Activated T-helper 2 cell treated with anti-CD3 and anti-CD28 coated beads, Interferon-gamma antibody, Interleukin-2, Interleukin-4, amounts not matched to agents 10 μg/mL and 5 μg/mL and 100 μg/mL, durations not matched to agents 14 hours and 24 hours and 36 hours (primary cell): ENCODE data around the gene IER2. TPM values are rescaled to one million over a fixed set of nuclear protein-coding genes. Genes with fewer than 3 reads are reported as not detected.
"Not testable (repeated sequence)": the region's sequence is repeated elsewhere in the genome, so short reads cannot be mapped to it uniquely, and the experiment has no call there.

Experiments
- DNase-seq: peaks from one replicate; pipeline ENCODE4 v3.0.0; 2021; ENCODE audit warnings: low spot score
- H3K27ac Mint-ChIP-seq: one replicate; pipeline ENCODE4 v1.8.0; 2021; ENCODE audit warnings: mixed read lengths
- H3K27me3 Mint-ChIP-seq: one replicate; pipeline ENCODE4 v1.8.0; 2021; ENCODE audit warnings: low read depth, mixed read lengths
- H3K36me3 Mint-ChIP-seq: one replicate; pipeline ENCODE4 v1.8.0; 2021; ENCODE audit warnings: low read depth, mixed read lengths
- H3K4me1 Mint-ChIP-seq: one replicate; pipeline ENCODE4 v1.8.0; 2021; ENCODE audit warnings: low read depth, mixed read lengths
- H3K4me3 Mint-ChIP-seq: one replicate; pipeline ENCODE4 v1.8.0; 2021; ENCODE audit warnings: low read depth, mild to moderate bottlenecking, moderate library complexity, mixed read lengths
- H3K9me3 Mint-ChIP-seq: one replicate; pipeline ENCODE4 v1.8.0; 2021; ENCODE audit warnings: mixed read lengths
- intact Hi-C: fragments of 100-400 bp; cut with micrococcal nuclease; formaldehyde crosslinking; loops from one replicate; pipeline ENCODE4 v1.15.1; 2023
- total RNA-seq: library from RNA; stranded (reverse); gene quantifications from 2 replicates; pipeline ENCODE4 v1.2.3, GENCODE V29; 2022

Gene IER2
- total RNA-seq, 1 donor from 2014 or later: 143 TPM

GRCh38 chr19:13137290-13137794, 12.9 kb upstream of the IER2 start:
- peaks cover 62% of the 10 kb centered on the region for H3K36me3 Mint-ChIP-seq
- no peak overlapping the region for H3K27ac Mint-ChIP-seq
- DNase-seq: no peak
- H3K4me1 Mint-ChIP-seq: peaks cover 18% of the 10 kb centered on the region
- H3K4me3 Mint-ChIP-seq: no peak overlapping the region
- H3K27me3 Mint-ChIP-seq: no peaks in the 10 kb centered on the region
- intact Hi-C loops: no loop called here
- H3K9me3 Mint-ChIP-seq: no peaks in the 10 kb centered on the region

- no peak overlapping the region for H3K27ac Mint-ChIP-seq
- H3K9me3 Mint-ChIP-seq: no peaks in the 10 kb centered on the region
- DNase-seq: no peak
- H3K36me3 Mint-ChIP-seq: peaks cover 57% of the 10 kb centered on the region
- intact Hi-C loops: no loop called here
- H3K27me3 Mint-ChIP-seq: no peaks in the 10 kb centered on the region
- no peak overlapping the region for H3K4me3 Mint-ChIP-seq
- H3K4me1 Mint-ChIP-seq: peaks cover 8% of the 10 kb centered on the region
Measured at GRCh38 chr19:13138171-13138915, 11.9 kb upstream of the IER2 start.

GRCh38 chr19:13138916-13139198, 11.4 kb upstream of the IER2 start:
- intact Hi-C loops: no loop called here
- Mint-ChIP-seq H3K27ac (no peak overlapping the region), H3K9me3 (no peaks in the 10 kb centered on the region), H3K36me3 (peaks cover 52% of the 10 kb centered on the region), H3K27me3 (no peaks in the 10 kb centered on the region), H3K4me3 (no peak overlapping the region), H3K4me1 (peaks cover 3% of the 10 kb centered on the region)
- no peak for DNase-seq

- H3K9me3 Mint-ChIP-seq: no peaks in the 10 kb centered on the region
- H3K36me3 Mint-ChIP-seq: peaks cover 48% of the 10 kb centered on the region
- H3K27ac Mint-ChIP-seq: no peak overlapping the region
- H3K27me3 Mint-ChIP-seq: no peaks in the 10 kb centered on the region
- no peak for DNase-seq
- H3K4me3 Mint-ChIP-seq: no peak overlapping the region
- peaks cover 3% of the 10 kb centered on the region for H3K4me1 Mint-ChIP-seq
- intact Hi-C loops: no loop called here
Measured at GRCh38 chr19:13139633-13140311, 10.4 kb upstream of the IER2 start.

- Mint-ChIP-seq H3K27ac (no peak overlapping the region), H3K4me1 (peaks cover 15% of the 10 kb centered on the region), H3K9me3 (no peaks in the 10 kb centered on the region), H3K4me3 (peak overlapping the region; percentile 30), H3K36me3 (peaks cover 26% of the 10 kb centered on the region), H3K27me3 (no peaks in the 10 kb centered on the region)
- no peak for DNase-seq
- intact Hi-C loops: no loop called here
Measured at GRCh38 chr19:13146763-13147563, 3.2 kb upstream of the IER2 start.

GRCh38 chr19:13149173-13149627, 1.0 kb upstream of the IER2 start:
- H3K27me3 Mint-ChIP-seq: not testable (repeated sequence)
- Mint-ChIP-seq H3K4me1 (peaks cover 14% of the 10 kb centered on the region), H3K27ac (peak overlapping the region; percentile 63)

GRCh38 chr19:13149628-13150186, 504 bp upstream of the IER2 start:
- Mint-ChIP-seq H3K27me3 (no peaks in the 10 kb centered on the region), H3K4me3 (peak overlapping the region; percentile 96), H3K36me3 (peaks cover 42% of the 10 kb centered on the region), H3K4me1 (peaks cover 14% of the 10 kb centered on the region), H3K27ac (peak overlapping the region; percentile 93), H3K9me3 (no peaks in the 10 kb centered on the region)
- intact Hi-C loops: loop anchor here (1.0 to 5.0 kb wide), 5 partner anchors 17 to 688 kb away; partner anchors contain the start of genes CALR and TRMT1
- no peak for DNase-seq

More at GRCh38 chr19:13149173-13149627, 1.0 kb upstream of the IER2 start:
- Mint-ChIP-seq H3K4me3 (peak overlapping the region; percentile 96), H3K36me3 (peaks cover 39% of the 10 kb centered on the region)
- H3K9me3 Mint-ChIP-seq, DNase-seq, intact Hi-C loops: not testable (repeated sequence)

GRCh38 chr19:13150931-13151604, 857 bp downstream of the IER2 start:
- DNase-seq: peak; percentile 28
- H3K4me3 Mint-ChIP-seq: peak overlapping the region; percentile 96
- peak overlapping the region; percentile 93 for H3K27ac Mint-ChIP-seq
- no peaks in the 10 kb centered on the region for H3K27me3 Mint-ChIP-seq
- H3K9me3 Mint-ChIP-seq: no peaks in the 10 kb centered on the region
- peaks cover 48% of the 10 kb centered on the region for H3K36me3 Mint-ChIP-seq
- peaks cover 20% of the 10 kb centered on the region for H3K4me1 Mint-ChIP-seq
- intact Hi-C loops: loop anchor here (1.0 to 5.0 kb wide), 6 partner anchors 16 to 686 kb away; partner anchors contain the start of genes CALR and TRMT1

- peak; percentile 95 for DNase-seq
- no peaks in the 10 kb centered on the region for H3K9me3 Mint-ChIP-seq
- peaks cover 25% of the 10 kb centered on the region for H3K4me1 Mint-ChIP-seq
- no peaks in the 10 kb centered on the region for H3K27me3 Mint-ChIP-seq
- H3K36me3 Mint-ChIP-seq: peaks cover 43% of the 10 kb centered on the region
- H3K27ac Mint-ChIP-seq: peak overlapping the region; percentile 99
- H3K4me3 Mint-ChIP-seq: peak overlapping the region; percentile 96
- intact Hi-C loops: loop anchor here (1.0 to 5.0 kb wide), 5 partner anchors 15 to 686 kb away; partner anchors contain the start of gene CALR
Measured at GRCh38 chr19:13151605-13152355, 1.6 kb downstream of the IER2 start.

GRCh38 chr19:13152356-13152973, 2.3 kb downstream of the IER2 start:
- peaks cover 26% of the 10 kb centered on the region for H3K4me1 Mint-ChIP-seq
- H3K36me3 Mint-ChIP-seq: peaks cover 40% of the 10 kb centered on the region
- no peak for DNase-seq
- H3K4me3 Mint-ChIP-seq: peak overlapping the region; percentile 96
- H3K27ac Mint-ChIP-seq: peak overlapping the region; percentile 99
- no peaks in the 10 kb centered on the region for H3K9me3 Mint-ChIP-seq
- H3K27me3 Mint-ChIP-seq: no peaks in the 10 kb centered on the region
- intact Hi-C loops: loop anchor here (5.0 kb wide), 1 partner anchor 685 kb away; no protein-coding TSS in a partner anchor

- peaks cover 40% of the 10 kb centered on the region for H3K36me3 Mint-ChIP-seq
- DNase-seq: peak; percentile 97
- H3K27ac Mint-ChIP-seq: peak overlapping the region; percentile 99
- intact Hi-C loops: loop anchor here (5.0 kb wide), 1 partner anchor 684 kb away; no protein-coding TSS in a partner anchor
- peak overlapping the region; percentile 96 for H3K4me3 Mint-ChIP-seq
- no peaks in the 10 kb centered on the region for H3K27me3 Mint-ChIP-seq
- H3K4me1 Mint-ChIP-seq: peaks cover 30% of the 10 kb centered on the region
- no peaks in the 10 kb centered on the region for H3K9me3 Mint-ChIP-seq
Measured at GRCh38 chr19:13152974-13153568, 2.9 kb downstream of the IER2 start.
